SK-N-SH (cell line): ENCODE measurements around the gene UBE2I. TPM values are rescaled to one million over a fixed set of nuclear protein-coding genes. Genes with fewer than 3 reads are reported as not detected.

Source experiments
- CTCF ChIA-PET: fragments of 300-600, 350-600 bp; formaldehyde crosslinking; extraction: SDS; loops from one replicate; lab custom pipeline; 2021; lab: Yijun Ruan, JAX
- POLR2A ChIA-PET: fragments of 350-600 bp; sonication (Branson Sonifier 250); formaldehyde crosslinking; extraction: SDS; loops from one replicate; lab custom pipeline; 2020; ENCODE audit warnings: antibody characterized with exemption, inconsistent platforms; lab: Yijun Ruan, JAX
- DNase-seq: peaks from one replicate; pipeline ENCODE4 v3.0.0; 2012
- H2AFZ ChIP-seq: fragments of 200-600 bp; sonication (generic); 2 replicates; pipeline ENCODE4 v1.8.1; 2016; ENCODE audit warnings: antibody characterized with exemption, mild to moderate bottlenecking, low read depth
- H3F3A ChIP-seq: fragments of 200-600 bp; sonication (generic); replicated peaks from 2 replicates; pipeline ENCODE3; 2016; ENCODE audit warnings: antibody characterized with exemption, mild to moderate bottlenecking; ENCODE audit not compliant: insufficient read depth
- H3K27ac ChIP-seq, 2 experiments: fragments of 200-500 bp in 1 of 2; fragments of 200-600 bp in 1 of 2; sonication (Bioruptor generic) in 1 of 2; sonication (generic), shearing (Covaris generic) in 1 of 2; 2 replicates each; pipeline versions ENCODE4 v1.5.1 to v1.6.1; 2014 to 2016; ENCODE audit warnings: low read depth in 2 of 2, inconsistent platforms in 1 of 2, low read length in 1 of 2, mild to moderate bottlenecking in 1 of 2, mixed read lengths in 1 of 2
- H3K27me3 ChIP-seq: fragments of 200-600 bp; sonication (generic), shearing (Covaris generic); 2 replicates; pipeline ENCODE4 v1.6.1; 2016; ENCODE audit warnings: mixed run types; ENCODE audit not compliant: insufficient read depth
- H3K36me3 ChIP-seq, 2 experiments: fragments of 200-500 bp in 1 of 2; fragments of 200-600 bp in 1 of 2; sonication (Bioruptor generic) in 1 of 2; sonication (generic) in 1 of 2; replicated peaks in 1 of 2; 2 replicates each; pipeline versions ENCODE3 to v1.5.1; 2014 to 2016; ENCODE audit warnings: low read length in 1 of 2, mild to moderate bottlenecking in 1 of 2; ENCODE audit not compliant: insufficient read depth in 2 of 2, control insufficient read depth in 1 of 2
- H3K4me1 ChIP-seq, 2 experiments: fragments of 200-500 bp in 1 of 2; fragments of 200-600 bp in 1 of 2; sonication (Bioruptor generic) in 1 of 2; sonication (generic), shearing (Covaris generic) in 1 of 2; 2 replicates each; pipeline versions ENCODE4 v1.5.1 to v1.6.1; 2014 to 2016; ENCODE audit warnings: low read depth in 1 of 2, low read length in 1 of 2, mixed run types in 1 of 2; ENCODE audit not compliant: insufficient read depth in 2 of 2, control insufficient read depth in 1 of 2
- H3K4me2 ChIP-seq: fragments of 200-600 bp; sonication (generic), shearing (Covaris generic); 2 replicates; pipeline ENCODE4 v1.6.1; 2017; ENCODE audit warnings: mixed run types
- H3K4me3 ChIP-seq, 2 experiments: fragments of 200-500 bp in 1 of 2; fragments of 200-600 bp in 1 of 2; sonication (Bioruptor generic) in 1 of 2; sonication (generic), shearing (Covaris generic) in 1 of 2; 2 replicates each; pipeline versions ENCODE4 v1.5.1 to v1.8.1; 2014 to 2016; ENCODE audit warnings: low read depth in 2 of 2, inconsistent platforms in 1 of 2, low read length in 1 of 2, mild to moderate bottlenecking in 1 of 2, mixed read lengths in 1 of 2, moderate library complexity in 1 of 2
- H3K79me2 ChIP-seq: fragments of 200-600 bp; sonication (generic); 2 replicates; pipeline ENCODE4 v1.8.1; 2017; ENCODE audit warnings: mild to moderate bottlenecking; ENCODE audit not compliant: insufficient read depth
- H3K9ac ChIP-seq: fragments of 200-600 bp; sonication (generic); 2 replicates; pipeline ENCODE4 v1.6.1; 2017; ENCODE audit warnings: mixed run types
- H3K9me2 ChIP-seq: fragments of 200-600 bp; sonication (generic); 2 replicates; pipeline ENCODE4 v1.6.1; 2017; ENCODE audit warnings: mixed run types
- H3K9me3 ChIP-seq: fragments of 200-600 bp; sonication (generic); 2 replicates; pipeline ENCODE4 v1.6.1; 2017; ENCODE audit warnings: mixed run types, mild to moderate bottlenecking, moderate library complexity
- H4K20me1 ChIP-seq: fragments of 200-600 bp; sonication (generic); 2 replicates; pipeline ENCODE4 v1.6.1; 2017; ENCODE audit warnings: mild to moderate bottlenecking, mixed run types; ENCODE audit not compliant: insufficient read depth
- EZH2phosphoT487 ChIP-seq: fragments of 200-600 bp; sonication (generic); IDR thresholded peaks from 2 replicates; pipeline ENCODE4 v1.6.1; 2017; ENCODE audit warnings: low read depth, mixed run types, mild to moderate bottlenecking, antibody characterized with exemption, moderate library complexity, borderline replicate concordance
- FOSL2 ChIP-seq: IDR thresholded peaks from 2 replicates; pipeline ENCODE4 v1.4.0; 2012; ENCODE audit warnings: low read depth, mild to moderate bottlenecking, moderate library complexity, borderline replicate concordance
- GABPA ChIP-seq: IDR thresholded peaks from 2 replicates; pipeline ENCODE4 v1.4.0; 2012; ENCODE audit warnings: low read depth, mild to moderate bottlenecking
- JUND ChIP-seq: IDR thresholded peaks from 2 replicates; pipeline ENCODE4 v1.4.0; 2012
- MAX ChIP-seq: IDR thresholded peaks from 2 replicates; pipeline ENCODE4 v1.4.0; 2012; ENCODE audit warnings: low read depth
- NFIC ChIP-seq: IDR thresholded peaks from 2 replicates; pipeline ENCODE4 v1.4.0; 2012; ENCODE audit warnings: borderline replicate concordance
- PBX3 ChIP-seq: IDR thresholded peaks from 2 replicates; pipeline ENCODE4; 2012
- POLR2AphosphoS5 ChIP-seq: IDR thresholded peaks from 2 replicates; pipeline ENCODE4 v1.6.1; 2012; ENCODE audit warnings: low read depth, low read length
- RAD21 ChIP-seq: IDR thresholded peaks from 2 replicates; pipeline ENCODE4 v1.6.1; 2012; ENCODE audit warnings: mild to moderate bottlenecking, low read length
- RCOR1 ChIP-seq: fragments of 150-350 bp; IDR thresholded peaks from 2 replicates; pipeline ENCODE4 v1.6.1; 2017; ENCODE audit warnings: antibody characterized with exemption, low read length
- REST ChIP-seq: IDR thresholded peaks from 2 replicates; pipeline ENCODE4 v1.6.1; 2012; ENCODE audit warnings: mild to moderate bottlenecking, low read depth, low read length, moderate library complexity
- RFX5 ChIP-seq: IDR thresholded peaks from 2 replicates; pipeline ENCODE4 v1.6.1; 2012; ENCODE audit warnings: mild to moderate bottlenecking, improper control_type of control experiment, low read length
- SIN3A ChIP-seq: IDR thresholded peaks from 2 replicates; pipeline ENCODE4 v1.6.1; 2012; ENCODE audit warnings: low read depth, mild to moderate bottlenecking, low read length, moderate library complexity, borderline replicate concordance
- TAF1 ChIP-seq: IDR thresholded peaks from 2 replicates; pipeline ENCODE4 v1.6.1; 2012; ENCODE audit warnings: low read depth, mild to moderate bottlenecking, low read length, moderate library complexity, borderline replicate concordance
- TEAD4 ChIP-seq: IDR thresholded peaks from 2 replicates; pipeline ENCODE4 v1.4.0; 2012; ENCODE audit warnings: mild to moderate bottlenecking, borderline replicate concordance; ENCODE audit not compliant: insufficient read depth
- USF1 ChIP-seq: IDR thresholded peaks from 2 replicates; pipeline ENCODE4 v1.4.0; 2012; ENCODE audit warnings: low read depth, borderline replicate concordance
- USF2 ChIP-seq: fragments of 150-350 bp; IDR thresholded peaks from 2 replicates; pipeline ENCODE4 v1.6.1; 2017; ENCODE audit warnings: antibody characterized with exemption, low read length, low read depth, borderline replicate concordance
- YY1 ChIP-seq: IDR thresholded peaks from 2 replicates; pipeline ENCODE4 v1.4.0; 2012; ENCODE audit warnings: low read depth, mild to moderate bottlenecking
- WGBS: methylation state at CpG from one replicate; pipeline ENCODE4 v1.1.6; 2017; ENCODE audit warnings: low lambda C conversion rate; 5-methylcytosine and 5-hydroxymethylcytosine counted together
- polyA plus RNA-seq, 3 experiments: library from polyadenylated mRNA; depleted of rRNA; stranded (reverse); fragments of >200 nt; gene quantifications; 2 replicates each; pipeline ENCODE4 v1.2.3, GENCODE V29; 2012

UBE2I gene
- polyA plus RNA-seq, 1 of the 3 experiments (the other 2 are of a cell fraction) = 107 TPM

GRCh38 chr16:1305823-1306222 is 3.6 kb upstream of the UBE2I start:
- Histone ChIP-seq H4K20me1 (peaks cover 10% of the 10 kb centered on the region), H3K36me3 (no peaks in the 10 kb centered on the region), H3K4me1 (peaks cover 0 to 7% of the 10 kb centered on the region in 2 experiments; a peak in 1 of 4 replicates), H3K4me2 (no peak overlapping the region), H3K9ac (no peak overlapping the region), H3F3A (peaks cover 4% of the 10 kb centered on the region), H3K27me3 (no peaks in the 10 kb centered on the region), H3K79me2 (peaks cover 10% of the 10 kb centered on the region), H3K4me3 (no peak overlapping the region), H2AFZ (no peak overlapping the region), H3K27ac (no peak overlapping the region), H3K9me3 (no peaks in the 10 kb centered on the region), H3K9me2 (no peaks in the 10 kb centered on the region)
- ChIA-PET CTCF (no interaction called here), POLR2A (no interaction called here)
- DNase-seq = no peak
- WGBS = 81% methylated on average over 10 of the region's 12 CpGs
- TF ChIP-seq POLR2AphosphoS5 (no peak), YY1 (no peak), GABPA (no peak), FOSL2 (no peak), RCOR1 (no peak), REST (no peak), RFX5 (no peak), USF1 (no peak), JUND (no peak), TAF1 (no peak)

GRCh38 chr16:1306334-1306733 is 3.1 kb upstream of the UBE2I start:
- no peaks in the 10 kb centered on the region for H3K27me3 ChIP-seq
- H2AFZ ChIP-seq = no peak overlapping the region
- H4K20me1 ChIP-seq = peaks cover 15% of the 10 kb centered on the region
- peaks cover 4% of the 10 kb centered on the region for H3F3A ChIP-seq
- no peak overlapping the region for H3K9ac ChIP-seq
- ChIA-PET POLR2A (no interaction called here), CTCF (no interaction called here)
- H3K79me2 ChIP-seq = peaks cover 15% of the 10 kb centered on the region
- no peak overlapping the region for H3K4me3 ChIP-seq
- no peaks in the 10 kb centered on the region for H3K9me3 ChIP-seq
- H3K4me1 ChIP-seq = peaks cover 1 to 12% of the 10 kb centered on the region in 2 experiments; a peak in 2 of 4 replicates
- H3K9me2 ChIP-seq = no peaks in the 10 kb centered on the region
- H3K36me3 ChIP-seq = no peaks in the 10 kb centered on the region
- WGBS = 86% methylated on average over 4 of the region's 4 CpGs
- no peak overlapping the region for H3K4me2 ChIP-seq
- no peak for DNase-seq
- H3K27ac ChIP-seq = no peak overlapping the region
- TF ChIP-seq FOSL2 (no peak), USF1 (no peak), MAX (no peak), YY1 (no peak), RAD21 (no peak), NFIC (no peak), PBX3 (no peak), SIN3A (no peak), EZH2phosphoT487 (no peak), USF2 (no peak), TEAD4 (no peak)
